Rectal smooth muscle tissue (tissue), 1 donor: ENCODE measurements around the gene SERPINE1.

Source experiments
- H3K27ac ChIP-seq: one replicate; pipeline ENCODE4 v1.7.0; 2013; ENCODE audit warnings: low read depth, low read length, inconsistent platforms
- H3K27me3 ChIP-seq: one replicate; pipeline ENCODE4 v1.7.0; 2013; ENCODE audit warnings: low read length; ENCODE audit not compliant: control insufficient read depth, insufficient read depth
- H3K36me3 ChIP-seq: one replicate; pipeline ENCODE4 v1.7.0; 2013; ENCODE audit warnings: low read length; ENCODE audit not compliant: control insufficient read depth, insufficient read depth
- H3K4me1 ChIP-seq: one replicate; pipeline ENCODE4 v1.7.0; 2013; ENCODE audit warnings: low read length; ENCODE audit not compliant: control insufficient read depth, insufficient read depth
- H3K4me3 ChIP-seq: one replicate; pipeline ENCODE4 v1.7.0; 2013; ENCODE audit warnings: low read length
- H3K9ac ChIP-seq: one replicate; pipeline ENCODE4 v1.7.0; 2013; ENCODE audit warnings: low read length

The SERPINE1 gene

GRCh38 chr7:101172854-101173751 lies 46.2 kb downstream of the SERPINE1 start:
- no peaks in the 10 kb centered on the region for H3K36me3 ChIP-seq
- H3K4me1 ChIP-seq: peaks cover 2% of the 10 kb centered on the region
- no peak overlapping the region for H3K9ac ChIP-seq
- H3K27ac ChIP-seq: no peak overlapping the region
- H3K4me3 ChIP-seq: no peak overlapping the region
- H3K27me3 ChIP-seq: peaks cover 70% of the 10 kb centered on the region

GRCh38 chr7:101173752-101174244 lies 46.9 kb downstream of the SERPINE1 start:
- H3K36me3 ChIP-seq: no peaks in the 10 kb centered on the region
- H3K4me1 ChIP-seq: peaks cover 2% of the 10 kb centered on the region
- H3K4me3 ChIP-seq: no peak overlapping the region
- H3K27ac ChIP-seq: no peak overlapping the region
- H3K9ac ChIP-seq: no peak overlapping the region
- H3K27me3 ChIP-seq: peaks cover 69% of the 10 kb centered on the region

GRCh38 chr7:101174322-101174854 lies 47.5 kb downstream of the SERPINE1 start:
- H3K27me3 ChIP-seq: peaks cover 63% of the 10 kb centered on the region
- peaks cover 2% of the 10 kb centered on the region for H3K4me1 ChIP-seq
- no peak overlapping the region for H3K27ac ChIP-seq

GRCh38 chr7:101175664-101176063 lies 48.8 kb downstream of the SERPINE1 start:
- H3K27ac ChIP-seq: no peak overlapping the region
- peaks cover 2% of the 10 kb centered on the region for H3K4me1 ChIP-seq
- H3K36me3 ChIP-seq: no peaks in the 10 kb centered on the region
- peaks cover 60% of the 10 kb centered on the region for H3K27me3 ChIP-seq
- H3K9ac ChIP-seq: no peak overlapping the region
- no peak overlapping the region for H3K4me3 ChIP-seq

More at GRCh38 chr7:101174322-101174854, 47.5 kb downstream of the SERPINE1 start:
- H3K9ac ChIP-seq: no peak overlapping the region
- peak overlapping the region; percentile 3 for H3K4me3 ChIP-seq
- no peaks in the 10 kb centered on the region for H3K36me3 ChIP-seq

GRCh38 chr7:101177644-101178043 lies 50.7 kb downstream of the SERPINE1 start:
- Histone ChIP-seq H3K9ac (no peak overlapping the region), H3K4me3 (no peak overlapping the region), H3K36me3 (no peaks in the 10 kb centered on the region), H3K27ac (no peak overlapping the region), H3K4me1 (peaks cover 2% of the 10 kb centered on the region), H3K27me3 (peaks cover 42% of the 10 kb centered on the region)

GRCh38 chr7:101179117-101179516 lies 52.2 kb downstream of the SERPINE1 start:
- Histone ChIP-seq H3K4me1 (no peaks in the 10 kb centered on the region), H3K36me3 (no peaks in the 10 kb centered on the region), H3K27me3 (peaks cover 31% of the 10 kb centered on the region), H3K27ac (no peak overlapping the region), H3K9ac (no peak overlapping the region), H3K4me3 (no peak overlapping the region)

- Histone ChIP-seq H3K4me3 (no peak overlapping the region), H3K36me3 (no peaks in the 10 kb centered on the region), H3K4me1 (no peaks in the 10 kb centered on the region), H3K9ac (no peak overlapping the region), H3K27me3 (peaks cover 28% of the 10 kb centered on the region), H3K27ac (no peak overlapping the region)
Observed at GRCh38 chr7:101179713-101180112, 52.8 kb downstream of the SERPINE1 start.

GRCh38 chr7:101180130-101180755 lies 53.3 kb downstream of the SERPINE1 start, which contains the start of gene NAT16:
TSS of gene NAT16 (minus strand) at chr7:101180293. CDS start at chr7:101174807, 5,486 bp downstream.
- no peak within 1 kb of the TSS for H3K27ac ChIP-seq
- no peak within 1 kb of the TSS for H3K9ac ChIP-seq
- H3K36me3 ChIP-seq: no peaks in the 10 kb centered on the region
- peaks cover 27% of the 10 kb centered on the region for H3K27me3 ChIP-seq
- H3K4me3 ChIP-seq: no peak within 1 kb of the TSS
- no peaks in the 10 kb centered on the region for H3K4me1 ChIP-seq

- no peaks in the 10 kb centered on the region for H3K36me3 ChIP-seq
- no peak overlapping the region for H3K27ac ChIP-seq
- H3K4me1 ChIP-seq: no peaks in the 10 kb centered on the region
- no peak overlapping the region for H3K4me3 ChIP-seq
- H3K27me3 ChIP-seq: peaks cover 5% of the 10 kb centered on the region
- no peak overlapping the region for H3K9ac ChIP-seq
Observed at GRCh38 chr7:101185258-101185839, 58.4 kb downstream of the SERPINE1 start.

GRCh38 chr7:101186194-101186593 lies 59.3 kb downstream of the SERPINE1 start:
- Histone ChIP-seq H3K4me3 (no peak overlapping the region), H3K9ac (no peak overlapping the region), H3K36me3 (no peaks in the 10 kb centered on the region), H3K27me3 (no peaks in the 10 kb centered on the region), H3K27ac (no peak overlapping the region), H3K4me1 (no peaks in the 10 kb centered on the region)

- Histone ChIP-seq H3K27ac (no peak overlapping the region), H3K4me1 (no peaks in the 10 kb centered on the region), H3K9ac (no peak overlapping the region), H3K27me3 (no peaks in the 10 kb centered on the region), H3K4me3 (no peak overlapping the region), H3K36me3 (no peaks in the 10 kb centered on the region)
Observed at GRCh38 chr7:101186844-101187428, 60.0 kb downstream of the SERPINE1 start.
